GM13977 (cell line): Measurements from ENCODE around the gene PLD4.
"Not testable (repeated sequence)": the region's sequence is repeated elsewhere in the genome, so short reads cannot be mapped to it uniquely, and the experiment has no call there.

Experiments used
- DNase-seq: peaks from one replicate; pipeline ENCODE4 v3.0.0; 2012; ENCODE audit warnings: low spot score
- in situ Hi-C: fragments of 300-500 bp; cut with MboI; formaldehyde crosslinking; loops from one replicate; pipeline ENCODE4 v1.12.0; 2022; ENCODE audit warnings: low sequenced_read_pairs, low pct_unique_long_range_greater_than_20kb, mixed read lengths, inconsistent platforms; ENCODE audit not compliant: unreplicated experiment
- TF ChIP-seq, protein P1 (sequence below): IDR thresholded peaks from 2 replicates; pipeline ENCODE4 v1.5.1; 2012; ENCODE audit warnings: mild to moderate bottlenecking, control low read depth; ENCODE audit not compliant: insufficient read depth; ENCODE audit errors: extremely low read depth, missing control alignments

The PLD4 gene

DNA sequence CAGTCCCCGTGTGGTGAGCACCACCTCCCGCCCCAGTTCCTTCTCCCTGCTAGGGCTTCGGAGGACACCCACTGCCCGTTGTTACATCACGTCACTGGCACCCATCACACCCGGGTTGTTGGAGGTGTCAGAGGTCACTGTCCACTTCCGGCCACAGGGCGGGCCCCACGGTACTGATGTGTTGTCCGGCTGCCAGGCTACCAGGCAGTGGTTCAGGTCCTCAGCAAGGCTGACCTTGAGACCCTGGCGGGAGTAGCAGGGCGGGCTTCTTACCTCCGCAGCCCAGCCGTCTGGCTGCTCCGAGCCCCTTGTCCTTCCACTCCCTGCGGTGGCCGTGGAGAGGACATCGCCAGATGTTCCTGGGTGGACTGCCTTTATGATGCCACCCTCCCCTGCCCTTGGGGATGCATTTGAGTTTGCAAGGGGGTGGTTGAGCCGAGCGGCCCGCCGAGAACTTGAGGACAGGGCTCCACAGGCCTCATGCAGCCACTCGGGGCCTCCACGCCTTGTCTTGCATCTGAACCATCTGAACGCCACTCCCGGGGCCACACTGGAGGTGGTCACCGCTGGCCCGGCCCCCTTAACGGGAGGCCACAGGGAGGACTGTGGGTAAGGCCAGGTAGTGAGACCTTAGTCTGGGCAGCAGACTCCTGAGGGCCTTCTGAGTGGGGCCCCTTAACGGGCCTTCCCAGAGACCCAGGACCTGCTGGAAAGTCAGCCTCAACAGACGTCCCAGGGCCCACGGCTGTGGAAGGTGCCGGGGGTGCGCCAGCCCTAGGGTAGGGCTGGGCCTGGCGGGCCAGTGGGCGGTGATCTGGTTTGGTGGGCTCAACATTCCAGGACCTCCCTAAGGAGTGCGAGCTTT lies 27.1 kb upstream of the PLD4 start:
- peak; percentile 18 for DNase-seq
- in situ Hi-C loops: no loop called here
- TF ChIP-seq, protein P1, sequence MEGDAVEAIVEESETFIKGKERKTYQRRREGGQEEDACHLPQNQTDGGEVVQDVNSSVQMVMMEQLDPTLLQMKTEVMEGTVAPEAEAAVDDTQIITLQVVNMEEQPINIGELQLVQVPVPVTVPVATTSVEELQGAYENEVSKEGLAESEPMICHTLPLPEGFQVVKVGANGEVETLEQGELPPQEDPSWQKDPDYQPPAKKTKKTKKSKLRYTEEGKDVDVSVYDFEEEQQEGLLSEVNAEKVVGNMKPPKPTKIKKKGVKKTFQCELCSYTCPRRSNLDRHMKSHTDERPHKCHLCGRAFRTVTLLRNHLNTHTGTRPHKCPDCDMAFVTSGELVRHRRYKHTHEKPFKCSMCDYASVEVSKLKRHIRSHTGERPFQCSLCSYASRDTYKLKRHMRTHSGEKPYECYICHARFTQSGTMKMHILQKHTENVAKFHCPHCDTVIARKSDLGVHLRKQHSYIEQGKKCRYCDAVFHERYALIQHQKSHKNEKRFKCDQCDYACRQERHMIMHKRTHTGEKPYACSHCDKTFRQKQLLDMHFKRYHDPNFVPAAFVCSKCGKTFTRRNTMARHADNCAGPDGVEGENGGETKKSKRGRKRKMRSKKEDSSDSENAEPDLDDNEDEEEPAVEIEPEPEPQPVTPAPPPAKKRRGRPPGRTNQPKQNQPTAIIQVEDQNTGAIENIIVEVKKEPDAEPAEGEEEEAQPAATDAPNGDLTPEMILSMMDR: no peak

- TF ChIP-seq, protein P1: no peak
- DNase-seq: peak; percentile 20
- in situ Hi-C loops: no loop called here
Observed at GRCh38 chr14:104898195-104898558, 26.5 kb upstream of the PLD4 start.

GRCh38 chr14:104898870-104899510 lies 25.7 kb upstream of the PLD4 start:
- TF ChIP-seq, protein P1: no peak
- in situ Hi-C loops: no loop called here
- DNase-seq: no peak

- in situ Hi-C loops: no loop called here
- TF ChIP-seq, protein P1: no peak
- DNase-seq: no peak
Observed at GRCh38 chr14:104899781-104900180, 24.9 kb upstream of the PLD4 start.

DNA sequence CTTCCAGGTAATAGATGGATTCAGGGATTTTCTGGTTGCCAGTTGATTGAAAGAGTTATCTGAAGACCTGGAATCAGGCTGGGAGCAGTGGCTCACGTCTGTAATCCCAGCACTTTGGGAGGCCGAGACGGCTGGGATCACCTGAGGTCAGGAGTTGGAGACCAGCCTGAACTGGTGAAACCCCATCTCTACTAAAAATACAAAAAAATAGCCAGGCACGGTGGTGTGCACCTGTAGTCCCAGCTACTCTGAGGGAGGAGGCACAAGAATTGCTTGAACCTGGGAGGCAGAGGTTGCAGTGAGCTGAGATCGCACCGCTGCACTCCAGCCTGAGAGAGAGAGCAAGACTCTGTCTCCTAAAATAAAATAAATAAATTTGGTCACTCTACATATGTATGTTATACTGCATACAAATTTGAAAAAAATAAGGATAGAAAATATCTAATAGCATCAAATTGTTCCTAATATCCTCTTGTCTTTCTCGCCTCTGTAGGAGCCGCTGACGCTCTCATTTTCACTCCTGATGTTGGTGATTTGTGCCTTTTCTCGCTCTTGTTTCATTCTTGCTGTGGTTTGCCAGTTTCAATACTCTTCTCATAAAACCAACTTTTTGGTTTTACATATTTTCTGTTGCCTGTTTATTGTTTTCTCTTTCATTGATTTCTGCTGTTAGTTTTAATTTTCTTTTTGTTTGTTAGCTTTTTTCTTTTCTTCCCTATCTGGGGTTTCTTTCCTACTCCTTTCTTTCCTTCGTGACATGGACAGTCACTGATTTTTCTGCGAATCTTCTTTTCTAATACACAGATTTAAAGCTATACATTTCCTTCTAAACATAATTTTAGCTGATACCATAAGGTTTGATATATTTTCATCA lies 23.8 kb upstream of the PLD4 start:
- in situ Hi-C loops: no loop called here
- peak; percentile 39 for DNase-seq
- TF ChIP-seq, protein P1: no peak

DNA sequence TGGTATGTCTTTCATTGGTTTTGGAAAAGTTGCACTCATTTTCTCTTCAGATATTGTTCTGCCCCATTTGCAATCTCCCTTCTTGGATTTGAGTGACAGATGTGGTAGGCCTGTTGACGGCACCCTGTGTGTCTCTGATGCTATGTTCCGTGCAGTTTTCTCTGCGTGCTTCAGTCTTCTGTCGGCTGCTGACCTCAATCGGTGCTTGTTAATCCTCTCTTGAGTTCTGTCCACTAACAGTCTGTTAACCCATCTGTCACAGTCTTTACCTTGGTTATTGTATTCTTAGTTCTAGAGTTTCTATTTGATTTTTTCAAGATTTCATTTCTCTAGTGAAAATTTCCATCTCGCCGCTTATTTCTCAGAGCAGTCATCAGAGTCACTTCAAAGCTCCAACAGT lies 20.7 kb upstream of the PLD4 start:
- TF ChIP-seq, protein P1: no peak
- in situ Hi-C loops: no loop called here
- DNase-seq: no peak

- in situ Hi-C loops, DNase-seq: not testable (repeated sequence)
Observed at GRCh38 chr14:104904650-104905578, 19.8 kb upstream of the PLD4 start.

GRCh38 chr14:104905579-104905933 lies 19.1 kb upstream of the PLD4 start:
- in situ Hi-C loops, DNase-seq: not testable (repeated sequence)
